Measurements from ENCODE around the gene SMC3.

- no peak for TF ChIP-seq CTCF (IDR thresholded peaks at IDR 0.05)
- no peak for TF ChIP-seq EP300 (IDR thresholded peaks at IDR 0.05)
- no peak for TF ChIP-seq POLR2A (IDR thresholded peaks at IDR 0.05)
- no peak for TF ChIP-seq POLR2AphosphoS5 (IDR thresholded peaks at IDR 0.05)
Observed at GRCh38 chr10:110523736-110524135, 43.8 kb upstream of the SMC3 start.
